Measurements from ENCODE around the gene TEPSIN.

Gene TEPSIN

DNA sequence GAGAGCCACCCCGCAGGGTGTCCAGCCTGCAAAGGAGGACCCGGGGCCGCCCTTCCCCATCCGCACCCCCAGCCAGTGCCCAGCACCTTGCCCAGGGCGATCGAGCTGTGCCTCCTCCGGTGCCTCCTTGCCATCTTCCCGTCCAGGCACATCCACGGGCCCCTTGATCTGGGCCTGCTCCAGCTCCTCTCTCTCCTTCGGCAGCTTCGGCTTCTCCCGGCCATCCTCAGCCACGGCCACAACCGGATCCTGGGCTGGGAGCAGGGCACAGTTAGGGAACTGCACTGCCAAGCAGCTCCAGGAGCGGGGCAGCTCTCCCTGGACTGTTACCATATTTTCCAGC, 14.1 kb upstream of the TEPSIN start:
- H3K4me1 ChIP-seq (ENCODE audit: control insufficient read depth, insufficient read depth, low read length): peaks cover 11% of the 10 kb centered on the region
- no peaks in the 10 kb centered on the region for H3K27me3 ChIP-seq (ENCODE audit: control insufficient read depth, insufficient read depth, low read length)
- H3K36me3 ChIP-seq (ENCODE audit: control insufficient read depth, insufficient read depth, low read length): peaks cover 6% of the 10 kb centered on the region
- no peaks in the 10 kb centered on the region for H3K9me3 ChIP-seq (ENCODE audit: control insufficient read depth, low read length)
- H3K4me3 ChIP-seq (ENCODE audit: low read length): no peak overlapping the region
- H3K9ac ChIP-seq (ENCODE audit: low read length): no peak overlapping the region

DNA sequence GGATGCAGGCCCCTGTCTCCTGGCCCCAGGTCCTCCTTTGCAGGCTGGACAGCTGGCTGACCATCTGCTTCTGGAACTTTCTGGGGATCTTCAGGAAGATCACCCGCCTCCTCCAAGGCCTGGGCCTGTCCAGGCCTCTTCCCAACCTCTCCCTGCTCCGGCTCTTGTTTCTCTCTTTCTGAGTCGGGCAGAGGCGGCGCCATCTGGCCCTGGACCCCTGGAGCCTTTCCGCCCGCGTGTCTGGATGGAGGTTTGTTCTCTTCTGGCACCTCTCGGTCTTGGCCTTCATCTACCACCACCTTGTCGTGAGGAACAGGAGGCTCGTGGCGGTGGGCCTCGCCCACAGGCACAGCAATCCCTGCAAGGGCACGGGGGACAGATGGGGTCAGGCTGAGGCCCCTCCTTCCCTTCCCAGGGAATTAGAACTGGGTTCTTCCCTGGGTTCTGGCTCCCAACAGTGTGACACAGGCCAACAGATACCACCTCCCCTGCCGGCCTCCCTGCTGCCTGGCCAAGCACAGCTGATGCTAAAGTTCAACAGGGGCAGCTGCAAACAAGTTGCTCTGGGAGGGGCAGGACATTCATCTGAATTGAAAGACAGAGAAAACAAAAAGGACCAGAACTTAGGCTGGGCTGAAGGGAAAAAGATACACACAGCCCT, 13.6 kb upstream of the TEPSIN start:
- Histone ChIP-seq H3K27me3 (ENCODE audit: control insufficient read depth, insufficient read depth, low read length) (no peaks in the 10 kb centered on the region), H3K4me3 (ENCODE audit: low read length) (no peak overlapping the region), H3K9ac (ENCODE audit: low read length) (no peak overlapping the region), H3K36me3 (ENCODE audit: control insufficient read depth, insufficient read depth, low read length) (peaks cover 6% of the 10 kb centered on the region), H3K4me1 (ENCODE audit: control insufficient read depth, insufficient read depth, low read length) (peaks cover 11% of the 10 kb centered on the region), H3K9me3 (ENCODE audit: control insufficient read depth, low read length) (no peaks in the 10 kb centered on the region)

DNA sequence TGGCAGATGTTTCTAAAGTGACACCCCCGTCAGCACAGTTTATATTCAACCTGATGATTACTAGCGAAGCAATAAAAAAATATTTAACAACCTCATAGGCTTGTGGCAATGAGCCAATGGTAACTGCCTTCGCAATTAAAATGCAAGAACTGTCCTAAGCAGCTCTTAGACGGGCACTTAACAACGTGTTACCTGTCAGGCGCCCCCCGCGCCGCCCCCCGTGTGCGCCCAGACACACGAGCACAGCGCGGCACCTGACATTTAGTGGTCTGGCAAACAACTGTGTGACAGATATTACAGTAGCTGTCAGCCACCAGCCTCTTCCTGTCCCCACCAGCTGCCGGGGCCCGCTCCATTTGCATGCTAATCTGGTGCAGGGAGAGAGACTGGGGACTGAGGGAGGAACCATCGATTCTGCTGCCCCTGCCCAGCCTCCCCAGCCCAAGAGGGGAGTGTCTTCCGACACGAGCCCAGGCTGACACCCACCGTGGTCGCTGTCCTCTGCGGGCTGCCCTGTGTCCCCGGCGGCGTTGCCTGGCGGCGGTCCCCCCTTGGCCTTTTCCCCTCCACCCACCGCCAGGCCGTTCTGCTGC, 12.9 kb upstream of the TEPSIN start:
- no peak overlapping the region for H3K9ac ChIP-seq (ENCODE audit: low read length)
- no peaks in the 10 kb centered on the region for H3K9me3 ChIP-seq (ENCODE audit: control insufficient read depth, low read length)
- H3K4me1 ChIP-seq (ENCODE audit: control insufficient read depth, insufficient read depth, low read length): peaks cover 11% of the 10 kb centered on the region
- peaks cover 6% of the 10 kb centered on the region for H3K36me3 ChIP-seq (ENCODE audit: control insufficient read depth, insufficient read depth, low read length)
- H3K27me3 ChIP-seq (ENCODE audit: control insufficient read depth, insufficient read depth, low read length): no peaks in the 10 kb centered on the region
- no peak overlapping the region for H3K4me3 ChIP-seq (ENCODE audit: low read length)

GRCh38 chr17:81251094-81251708, 12.3 kb upstream of the TEPSIN start:
- Histone ChIP-seq H3K4me1 (ENCODE audit: control insufficient read depth, insufficient read depth, low read length) (peaks cover 11% of the 10 kb centered on the region), H3K9me3 (ENCODE audit: control insufficient read depth, low read length) (no peaks in the 10 kb centered on the region), H3K27me3 (ENCODE audit: control insufficient read depth, insufficient read depth, low read length) (no peaks in the 10 kb centered on the region), H3K9ac (ENCODE audit: low read length) (no peak overlapping the region), H3K36me3 (ENCODE audit: control insufficient read depth, insufficient read depth, low read length) (peaks cover 6% of the 10 kb centered on the region), H3K4me3 (ENCODE audit: low read length) (no peak overlapping the region)

GRCh38 chr17:81250286-81251093, 11.6 kb upstream of the TEPSIN start:
- Histone ChIP-seq H3K27me3 (ENCODE audit: control insufficient read depth, insufficient read depth, low read length) (no peaks in the 10 kb centered on the region), H3K4me3 (ENCODE audit: low read length) (no peak overlapping the region), H3K36me3 (ENCODE audit: control insufficient read depth, insufficient read depth, low read length) (peaks cover 6% of the 10 kb centered on the region)

GRCh38 chr17:81249223-81250040, 10.6 kb upstream of the TEPSIN start:
- no peak overlapping the region for H3K4me3 ChIP-seq (ENCODE audit: low read length)
- H3K4me1 ChIP-seq (ENCODE audit: control insufficient read depth, insufficient read depth, low read length): no peaks in the 10 kb centered on the region
- no peaks in the 10 kb centered on the region for H3K27me3 ChIP-seq (ENCODE audit: control insufficient read depth, insufficient read depth, low read length)
- no peaks in the 10 kb centered on the region for H3K9me3 ChIP-seq (ENCODE audit: control insufficient read depth, low read length)
- H3K36me3 ChIP-seq (ENCODE audit: control insufficient read depth, insufficient read depth, low read length): peaks cover 6% of the 10 kb centered on the region
- no peak overlapping the region for H3K9ac ChIP-seq (ENCODE audit: low read length)

More at GRCh38 chr17:81250286-81251093, 11.6 kb upstream of the TEPSIN start:
- no peak overlapping the region for H3K9ac ChIP-seq (ENCODE audit: low read length)
- peaks cover 10% of the 10 kb centered on the region for H3K4me1 ChIP-seq (ENCODE audit: control insufficient read depth, insufficient read depth, low read length)
- no peaks in the 10 kb centered on the region for H3K9me3 ChIP-seq (ENCODE audit: control insufficient read depth, low read length)

DNA sequence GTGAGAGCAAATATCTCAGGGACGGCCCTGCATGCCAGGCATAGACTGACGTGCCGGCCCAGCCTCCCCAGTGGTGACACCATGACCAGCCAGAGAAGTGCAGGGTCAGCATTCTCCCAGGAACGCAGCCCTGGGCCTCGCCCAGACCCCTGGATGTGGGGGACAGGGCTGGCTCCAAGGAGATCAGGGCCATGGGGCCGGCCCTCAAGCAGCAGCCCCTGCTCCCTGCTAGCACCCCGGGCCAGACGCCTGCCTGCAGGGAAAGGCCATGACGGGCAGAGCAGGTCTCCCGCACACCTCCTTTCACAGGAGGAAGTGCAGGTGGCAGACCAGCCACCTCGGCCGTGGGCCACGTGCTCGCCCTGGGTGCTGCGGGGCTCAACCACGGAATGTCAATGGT, 9.8 kb upstream of the TEPSIN start:
- H3K9me3 ChIP-seq (ENCODE audit: control insufficient read depth, low read length): no peaks in the 10 kb centered on the region
- H3K9ac ChIP-seq (ENCODE audit: low read length): no peak overlapping the region
- no peaks in the 10 kb centered on the region for H3K4me1 ChIP-seq (ENCODE audit: control insufficient read depth, insufficient read depth, low read length)
- peaks cover 6% of the 10 kb centered on the region for H3K36me3 ChIP-seq (ENCODE audit: control insufficient read depth, insufficient read depth, low read length)
- no peak overlapping the region for H3K4me3 ChIP-seq (ENCODE audit: low read length)
- H3K27me3 ChIP-seq (ENCODE audit: control insufficient read depth, insufficient read depth, low read length): no peaks in the 10 kb centered on the region

DNA sequence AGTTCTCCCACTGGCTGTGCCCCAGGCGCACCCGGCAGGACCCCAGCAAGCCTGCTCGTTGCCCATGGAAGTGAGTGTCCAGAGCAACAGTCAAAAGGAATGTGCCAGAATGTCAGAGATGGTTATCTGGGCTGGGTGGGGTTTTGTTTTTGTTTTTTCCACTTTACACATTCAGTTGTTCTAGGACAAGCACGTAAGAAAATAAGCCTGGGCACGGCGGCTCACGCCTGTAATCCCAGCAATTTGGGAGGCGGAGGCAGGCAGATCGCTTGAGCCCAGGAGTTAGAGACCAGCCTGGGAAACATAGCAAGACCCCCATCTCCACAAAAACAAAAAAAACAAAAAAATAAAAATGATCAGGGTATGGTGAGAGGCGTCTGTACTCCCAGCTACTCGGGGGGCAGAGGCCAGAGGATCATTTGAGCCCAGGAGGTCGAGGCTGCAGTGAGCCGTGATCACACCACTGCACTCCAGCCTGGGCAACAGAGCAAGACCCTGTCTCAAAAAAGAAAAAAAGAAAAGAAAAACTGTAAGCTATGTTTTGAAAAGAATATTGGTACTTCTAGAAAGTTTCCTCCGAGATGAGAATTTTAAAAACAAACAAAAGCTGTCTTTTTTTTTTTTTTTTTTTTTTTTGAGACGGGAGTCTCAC, 8.6 kb upstream of the TEPSIN start:
- Histone ChIP-seq H3K9ac (ENCODE audit: low read length) (no peak overlapping the region), H3K27me3 (ENCODE audit: control insufficient read depth, insufficient read depth, low read length) (no peaks in the 10 kb centered on the region), H3K9me3 (ENCODE audit: control insufficient read depth, low read length) (no peaks in the 10 kb centered on the region), H3K4me1 (ENCODE audit: control insufficient read depth, insufficient read depth, low read length) (no peaks in the 10 kb centered on the region), H3K4me3 (ENCODE audit: low read length) (no peak overlapping the region), H3K36me3 (ENCODE audit: control insufficient read depth, insufficient read depth, low read length) (peaks cover 6% of the 10 kb centered on the region)

DNA sequence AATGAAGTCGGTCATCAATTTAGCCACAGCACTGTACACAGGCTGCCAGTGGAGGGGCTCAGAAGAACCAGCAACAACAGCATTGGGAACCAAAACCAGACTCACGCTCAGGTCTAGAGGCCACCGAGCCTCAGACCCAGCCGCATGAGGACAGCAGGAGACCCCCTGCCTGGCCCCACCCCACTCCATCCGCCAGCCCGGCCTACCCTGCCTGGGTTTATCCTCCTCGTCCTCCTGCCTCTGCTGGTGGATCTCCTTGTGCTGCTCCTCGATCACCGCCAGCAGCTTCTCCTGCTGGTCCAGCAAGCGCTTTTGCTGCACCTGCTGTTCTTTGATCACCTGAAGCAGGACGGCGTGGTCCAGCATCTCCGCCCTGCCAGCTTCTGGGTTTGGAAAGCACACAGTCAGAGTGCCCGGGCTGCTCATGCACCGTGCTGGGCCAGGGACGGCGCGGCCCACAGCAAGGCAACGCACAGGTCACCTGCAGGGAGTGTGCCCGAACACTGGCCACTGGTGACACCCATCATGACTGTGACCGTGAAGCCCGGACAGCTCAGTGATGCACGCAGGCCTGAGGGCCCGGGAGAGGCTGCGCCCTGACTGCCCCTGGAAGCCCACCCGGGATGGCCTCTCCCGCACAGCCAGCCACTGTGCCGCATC, 8.0 kb upstream of the TEPSIN start:
- Histone ChIP-seq H3K4me3 (ENCODE audit: low read length) (no peak overlapping the region), H3K36me3 (ENCODE audit: control insufficient read depth, insufficient read depth, low read length) (peaks cover 6% of the 10 kb centered on the region)

DNA sequence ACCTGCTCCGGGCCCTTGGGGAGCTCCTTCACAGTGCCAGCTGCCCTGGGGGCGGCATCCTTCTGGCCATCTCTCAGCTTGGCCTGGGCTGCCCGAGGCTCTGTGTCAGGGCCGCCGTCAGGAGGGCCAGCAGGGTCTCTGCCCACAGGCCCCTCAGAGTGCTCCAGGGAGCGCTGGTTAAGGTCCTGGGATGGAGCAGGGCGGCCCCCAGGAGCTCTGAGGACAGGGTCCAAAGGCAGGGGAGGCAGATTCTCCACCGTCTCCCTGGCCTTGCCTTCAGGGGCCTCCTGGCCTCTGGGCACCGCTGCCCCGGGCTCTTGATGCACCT, 7.5 kb upstream of the TEPSIN start:
- Histone ChIP-seq H3K4me3 (ENCODE audit: low read length) (no peak overlapping the region), H3K4me1 (ENCODE audit: control insufficient read depth, insufficient read depth, low read length) (peaks cover 3% of the 10 kb centered on the region), H3K27me3 (ENCODE audit: control insufficient read depth, insufficient read depth, low read length) (no peaks in the 10 kb centered on the region), H3K36me3 (ENCODE audit: control insufficient read depth, insufficient read depth, low read length) (peaks cover 6% of the 10 kb centered on the region), H3K9ac (ENCODE audit: low read length) (no peak overlapping the region), H3K9me3 (ENCODE audit: control insufficient read depth, low read length) (no peaks in the 10 kb centered on the region)

More for the DNA sequence above, 8.0 kb upstream of the TEPSIN start:
- H3K9me3 ChIP-seq (ENCODE audit: control insufficient read depth, low read length): no peaks in the 10 kb centered on the region
- H3K4me1 ChIP-seq (ENCODE audit: control insufficient read depth, insufficient read depth, low read length): peaks cover 3% of the 10 kb centered on the region
- H3K9ac ChIP-seq (ENCODE audit: low read length): no peak overlapping the region
- H3K27me3 ChIP-seq (ENCODE audit: control insufficient read depth, insufficient read depth, low read length): no peaks in the 10 kb centered on the region
